Measurements from ENCODE around the gene MYH9.

DNA sequence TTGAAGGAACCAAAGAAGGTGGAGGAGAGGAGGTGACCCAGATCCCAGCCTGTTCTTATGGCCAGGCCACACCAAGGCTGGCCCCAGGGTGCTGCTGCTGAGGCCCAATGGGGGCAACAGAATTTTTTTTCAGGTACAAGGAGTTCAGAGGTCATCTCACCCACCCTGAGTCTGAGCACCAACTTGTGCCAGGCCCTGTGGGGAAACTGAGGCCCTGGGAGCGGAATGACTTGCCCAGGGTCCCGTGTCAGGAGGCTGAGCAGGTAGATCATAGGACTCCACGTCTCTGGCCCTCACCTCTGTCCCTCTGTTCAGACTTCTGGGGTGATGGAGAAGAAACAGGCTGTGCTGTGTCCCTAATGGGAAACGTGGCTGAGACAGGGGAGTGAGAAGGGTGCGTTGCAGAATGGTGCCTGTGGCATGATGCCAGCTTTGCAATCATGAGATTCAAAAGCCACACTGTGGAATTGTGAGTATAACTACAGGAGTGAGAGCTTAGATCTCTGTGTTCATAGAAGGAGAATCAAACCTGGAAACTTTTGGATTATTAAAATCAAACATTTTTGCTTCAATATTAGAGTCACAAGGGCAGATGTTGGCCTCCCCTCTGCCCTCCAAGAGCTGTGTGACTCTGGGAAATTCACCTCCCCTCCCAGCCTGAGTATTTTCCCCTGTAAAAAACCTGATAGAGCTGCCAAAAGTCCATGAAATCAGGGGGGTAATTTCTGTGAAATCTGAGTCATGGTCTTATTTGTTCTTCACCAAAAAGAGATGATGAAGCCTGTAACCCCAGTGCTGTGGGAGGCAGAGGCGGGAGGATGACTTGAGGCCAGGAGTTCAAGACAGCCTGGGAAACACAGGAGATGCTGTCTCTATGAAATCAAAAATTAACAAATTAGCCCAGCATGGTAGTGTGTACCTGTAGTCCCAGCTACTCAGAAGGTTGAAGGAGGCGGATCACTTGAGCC is 134.0 kb downstream of the MYH9 start:
- TF ChIP-seq, protein P1, sequence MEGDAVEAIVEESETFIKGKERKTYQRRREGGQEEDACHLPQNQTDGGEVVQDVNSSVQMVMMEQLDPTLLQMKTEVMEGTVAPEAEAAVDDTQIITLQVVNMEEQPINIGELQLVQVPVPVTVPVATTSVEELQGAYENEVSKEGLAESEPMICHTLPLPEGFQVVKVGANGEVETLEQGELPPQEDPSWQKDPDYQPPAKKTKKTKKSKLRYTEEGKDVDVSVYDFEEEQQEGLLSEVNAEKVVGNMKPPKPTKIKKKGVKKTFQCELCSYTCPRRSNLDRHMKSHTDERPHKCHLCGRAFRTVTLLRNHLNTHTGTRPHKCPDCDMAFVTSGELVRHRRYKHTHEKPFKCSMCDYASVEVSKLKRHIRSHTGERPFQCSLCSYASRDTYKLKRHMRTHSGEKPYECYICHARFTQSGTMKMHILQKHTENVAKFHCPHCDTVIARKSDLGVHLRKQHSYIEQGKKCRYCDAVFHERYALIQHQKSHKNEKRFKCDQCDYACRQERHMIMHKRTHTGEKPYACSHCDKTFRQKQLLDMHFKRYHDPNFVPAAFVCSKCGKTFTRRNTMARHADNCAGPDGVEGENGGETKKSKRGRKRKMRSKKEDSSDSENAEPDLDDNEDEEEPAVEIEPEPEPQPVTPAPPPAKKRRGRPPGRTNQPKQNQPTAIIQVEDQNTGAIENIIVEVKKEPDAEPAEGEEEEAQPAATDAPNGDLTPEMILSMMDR (conservative IDR thresholded peaks at IDR 0.05; ENCODE audit: low read length) = no peak
- TF ChIP-seq EZH2phosphoT487 (IDR thresholded peaks at IDR 0.05; ENCODE audit: borderline replicate concordance, low read depth, low read length) = no peak
